HL-60 (cell line): ENCODE measurements around the gene SLC34A1.

ENCODE experiments used
- CTCF ChIP-seq: IDR thresholded peaks from one replicate; pipeline ENCODE4 v1.5.1; 2011; ENCODE audit warnings: low read length, control low read depth, inconsistent platforms; ENCODE audit not compliant: insufficient read depth
- POLR2AphosphoS5 ChIP-seq: IDR thresholded peaks from 2 replicates; pipeline ENCODE4 v1.6.1; 2012; ENCODE audit warnings: low read depth
- SPI1 ChIP-seq: IDR thresholded peaks from 2 replicates; pipeline ENCODE4 v1.6.1; 2012; ENCODE audit warnings: low read depth, mild to moderate bottlenecking, borderline replicate concordance

DNA sequence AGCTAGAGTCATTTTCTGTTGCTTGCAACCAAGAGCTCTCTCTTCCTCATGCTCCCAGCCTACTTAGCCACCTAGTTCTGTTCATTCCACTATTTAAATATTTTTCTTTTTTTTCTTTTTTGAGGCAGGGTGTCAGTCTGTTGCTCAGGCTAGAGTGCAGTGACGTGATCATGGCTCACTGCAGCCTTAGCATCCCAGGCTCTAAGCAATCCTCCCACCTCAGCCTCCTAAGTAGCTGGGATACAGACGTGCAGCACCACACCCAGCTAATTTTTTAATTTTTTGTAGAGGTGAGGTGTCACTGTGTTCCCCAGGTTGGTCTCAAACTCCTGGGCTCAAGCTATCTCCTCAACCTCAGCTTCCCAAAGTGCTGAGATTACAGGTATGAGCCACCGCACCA is 30.2 kb downstream of the SLC34A1 start:
- TF ChIP-seq CTCF: no peak
- TF ChIP-seq POLR2AphosphoS5: no peak
- TF ChIP-seq SPI1: no peak
